HFF-Myc (cell line): ENCODE results near the gene ARID4B.

ENCODE experiments used
- DNase-seq: peaks from one replicate; pipeline ENCODE4 v3.0.0-alpha.2; 2011; ENCODE audit warnings: low read depth; ENCODE audit errors: extremely low read depth
- H3K4me3 ChIP-seq: replicated peaks from 2 replicates; pipeline ENCODE4 v1.5.1; 2011; ENCODE audit warnings: low read depth, mild to moderate bottlenecking, control low read depth, low read length
- TF ChIP-seq, protein P1 (sequence below): IDR thresholded peaks from 2 replicates; pipeline ENCODE4 v1.5.1; 2012; ENCODE audit warnings: mild to moderate bottlenecking, low read depth, low read length, control low read depth; ENCODE audit errors: missing control alignments

ARID4B gene

DNA sequence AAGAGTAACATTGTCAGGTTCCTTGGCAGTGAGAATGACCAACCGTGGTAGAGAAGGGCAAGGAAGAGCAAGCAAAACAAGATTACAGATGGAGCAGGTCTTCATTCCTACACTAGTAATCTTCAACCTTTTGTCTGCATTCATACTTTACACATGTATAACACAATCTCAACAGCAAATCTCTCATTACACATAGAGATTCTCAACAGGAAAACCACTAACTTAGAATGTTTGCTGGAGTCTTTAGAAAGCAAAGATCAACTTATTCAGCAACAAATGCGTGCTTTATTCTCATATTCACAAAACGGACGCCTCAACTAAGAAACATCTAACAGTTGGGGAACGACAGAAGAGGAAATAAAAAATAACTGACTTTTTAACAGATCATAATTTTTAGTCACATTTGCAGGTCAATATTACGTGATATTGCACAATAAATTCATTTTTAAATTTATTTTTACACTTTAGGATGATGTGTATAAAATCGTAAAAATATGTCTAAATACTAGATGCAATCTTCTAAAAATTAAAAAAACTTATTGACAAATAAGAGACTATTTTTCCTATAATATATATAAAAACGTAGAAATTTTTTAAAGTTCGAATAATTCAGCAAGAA lies 82.9 kb downstream of the ARID4B start:
- H3K4me3 ChIP-seq: no peak overlapping the region
- TF ChIP-seq, protein P1, sequence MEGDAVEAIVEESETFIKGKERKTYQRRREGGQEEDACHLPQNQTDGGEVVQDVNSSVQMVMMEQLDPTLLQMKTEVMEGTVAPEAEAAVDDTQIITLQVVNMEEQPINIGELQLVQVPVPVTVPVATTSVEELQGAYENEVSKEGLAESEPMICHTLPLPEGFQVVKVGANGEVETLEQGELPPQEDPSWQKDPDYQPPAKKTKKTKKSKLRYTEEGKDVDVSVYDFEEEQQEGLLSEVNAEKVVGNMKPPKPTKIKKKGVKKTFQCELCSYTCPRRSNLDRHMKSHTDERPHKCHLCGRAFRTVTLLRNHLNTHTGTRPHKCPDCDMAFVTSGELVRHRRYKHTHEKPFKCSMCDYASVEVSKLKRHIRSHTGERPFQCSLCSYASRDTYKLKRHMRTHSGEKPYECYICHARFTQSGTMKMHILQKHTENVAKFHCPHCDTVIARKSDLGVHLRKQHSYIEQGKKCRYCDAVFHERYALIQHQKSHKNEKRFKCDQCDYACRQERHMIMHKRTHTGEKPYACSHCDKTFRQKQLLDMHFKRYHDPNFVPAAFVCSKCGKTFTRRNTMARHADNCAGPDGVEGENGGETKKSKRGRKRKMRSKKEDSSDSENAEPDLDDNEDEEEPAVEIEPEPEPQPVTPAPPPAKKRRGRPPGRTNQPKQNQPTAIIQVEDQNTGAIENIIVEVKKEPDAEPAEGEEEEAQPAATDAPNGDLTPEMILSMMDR: no peak
- DNase-seq: no peak

DNA sequence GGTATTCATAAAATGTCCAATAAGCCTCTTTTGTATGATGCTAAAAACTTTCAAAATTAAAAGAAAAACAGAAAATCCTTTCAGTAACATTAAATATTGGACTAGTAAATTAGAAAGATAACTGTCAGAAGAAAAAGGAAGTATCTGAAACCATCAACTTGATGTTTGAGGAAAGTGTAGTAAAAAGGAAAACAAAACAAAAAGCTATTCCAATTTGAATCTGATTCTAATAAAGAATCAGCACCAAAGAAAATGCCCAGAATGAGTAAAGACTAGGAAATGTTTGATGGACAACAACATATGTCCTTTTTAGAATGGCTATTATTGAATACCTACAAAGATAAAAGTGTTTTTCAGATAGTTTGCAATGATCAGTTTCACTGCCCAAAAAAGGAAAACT lies 87.0 kb downstream of the ARID4B start:
- no peak overlapping the region for H3K4me3 ChIP-seq
- TF ChIP-seq, protein P1: no peak
- no peak for DNase-seq

DNA sequence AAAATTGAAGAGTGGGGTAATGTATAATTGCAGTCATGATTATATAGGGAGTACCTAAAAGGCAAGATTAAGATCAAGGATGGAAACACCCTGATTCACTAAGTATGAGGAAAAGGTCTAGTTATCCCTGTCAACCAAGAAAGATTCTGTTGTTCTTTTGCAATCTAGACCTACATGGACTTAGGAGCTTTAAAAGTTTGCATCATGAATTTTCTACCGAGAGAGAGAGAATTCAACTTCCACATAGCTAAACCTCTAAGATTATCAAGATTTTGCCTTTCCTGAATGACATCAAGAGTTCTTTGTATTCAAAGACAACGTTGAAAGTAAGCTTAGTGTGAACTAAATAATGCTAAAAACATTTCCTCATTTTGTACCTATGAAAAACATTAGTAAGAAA lies 88.1 kb downstream of the ARID4B start:
- TF ChIP-seq, protein P1: no peak
- H3K4me3 ChIP-seq: no peak overlapping the region
- DNase-seq: no peak

DNA sequence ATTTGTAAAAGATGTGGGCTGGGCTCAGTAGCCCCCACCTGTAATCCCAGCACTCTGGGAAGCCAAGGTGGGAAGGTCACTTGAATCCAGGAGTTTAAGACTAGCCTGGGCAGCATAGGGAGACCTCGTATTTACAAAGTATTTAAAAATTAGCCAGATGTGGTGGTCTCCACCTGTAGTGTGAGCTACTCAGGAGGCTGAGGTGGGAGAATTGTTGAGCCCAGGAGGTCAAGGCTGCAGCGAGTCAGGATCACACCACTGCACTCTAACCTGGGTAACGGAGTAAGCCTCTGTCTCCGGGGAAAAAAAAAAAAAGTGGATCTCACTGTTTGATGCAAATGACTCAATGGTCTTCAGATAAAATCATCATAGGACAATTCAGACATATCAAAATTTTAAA lies 89.4 kb downstream of the ARID4B start:
- no peak overlapping the region for H3K4me3 ChIP-seq
- no peak for DNase-seq
- TF ChIP-seq, protein P1: no peak

DNA sequence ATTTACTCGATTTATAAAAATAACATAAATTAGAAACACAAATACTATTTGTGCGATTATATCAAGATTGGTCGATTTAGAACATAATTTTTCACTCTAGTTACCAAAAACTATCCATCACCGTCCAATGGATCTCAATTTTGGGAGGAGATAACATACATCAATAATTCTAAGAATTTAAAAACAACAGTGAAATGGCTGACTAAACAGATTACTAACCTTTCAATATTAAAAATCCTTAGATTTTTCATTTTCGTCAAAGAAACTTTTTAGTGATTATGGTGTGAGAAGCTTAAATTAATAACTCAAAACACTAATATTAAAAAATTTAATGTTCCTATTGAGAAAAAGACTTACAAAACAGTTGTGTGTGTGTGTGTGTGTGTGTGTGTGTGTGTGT lies 91.9 kb downstream of the ARID4B start:
- no peak overlapping the region for H3K4me3 ChIP-seq
- TF ChIP-seq, protein P1: no peak
- DNase-seq: no peak

DNA sequence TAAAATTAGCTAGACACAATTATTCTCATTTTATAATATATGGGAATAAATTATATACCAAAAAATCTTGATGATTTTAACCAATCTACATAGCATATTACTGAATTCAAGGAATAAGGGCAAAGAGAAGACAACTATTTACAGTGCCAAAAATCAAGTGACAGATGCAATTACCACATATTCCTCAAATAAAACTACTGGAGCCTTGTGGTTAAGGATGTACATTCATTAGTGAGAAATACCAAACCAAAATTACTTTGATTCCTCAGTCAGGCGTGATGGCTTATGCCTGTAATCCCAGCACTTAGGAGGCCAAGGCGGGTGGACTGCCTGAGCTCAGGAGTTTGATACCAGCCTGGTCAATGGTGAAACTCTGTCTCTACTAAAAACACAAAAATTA lies 98.1 kb downstream of the ARID4B start:
- TF ChIP-seq, protein P1: no peak
- no peak for DNase-seq
- no peak overlapping the region for H3K4me3 ChIP-seq

DNA sequence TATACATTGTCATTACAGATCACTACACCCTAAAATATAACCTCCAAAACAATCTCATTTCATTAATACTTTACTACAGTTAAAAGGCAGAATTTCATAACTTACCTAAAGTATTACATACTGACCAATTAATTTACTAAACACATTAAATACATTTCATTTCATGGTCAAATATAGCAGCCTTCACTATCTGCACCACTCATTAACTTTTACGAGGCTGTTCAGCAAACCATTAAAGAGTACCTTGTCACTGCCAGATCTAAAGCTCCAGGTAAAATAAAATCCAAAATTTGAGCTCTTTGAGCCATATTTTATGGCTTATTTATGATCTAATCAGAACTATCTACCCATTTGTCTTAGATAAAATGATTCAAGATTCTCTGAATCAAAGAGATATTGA lies 100.6 kb downstream of the ARID4B start:
- TF ChIP-seq, protein P1: no peak
- H3K4me3 ChIP-seq: no peak overlapping the region
- no peak for DNase-seq
